H1 (cell line): ENCODE measurements around the gene MBNL2. TPM values are rescaled to one million over a fixed set of nuclear protein-coding genes. Genes with fewer than 3 reads are reported as not detected.

Experiments
- CTCF ChIA-PET: fragments of 300-600 bp; sonication (Branson Sonifier 250); formaldehyde crosslinking; loops from one replicate; lab custom pipeline; 2021; ENCODE audit not compliant: partially characterized antibody; lab: Charles Lee
- POLR2A ChIA-PET: fragments of 300-600 bp; sonication (Branson Sonifier 250); formaldehyde crosslinking; loops from one replicate; lab custom pipeline; 2021; ENCODE audit warnings: inconsistent platforms; ENCODE audit not compliant: partially characterized antibody; lab: Charles Lee
- DNase-seq, 2 experiments: peaks; one replicate each; pipeline versions ENCODE4 v3.0.0 to v3.0.0-alpha.2; 2010 to 2022; ENCODE audit warnings: low spot score in 2 of 2, low read depth in 1 of 2, mixed read lengths in 1 of 2
- FAIRE-seq: peaks from 2 replicates; lab custom pipeline; 2011; peaks lifted over from hg19 to GRCh38; lab: Jason Lieb, UNC
- H2AFZ ChIP-seq: 2 replicates; pipeline ENCODE4 v1.8.1; 2012; ENCODE audit warnings: low read length, inconsistent platforms
- H2AK5ac ChIP-seq: 2 replicates; pipeline ENCODE4 v1.6.1; 2013; ENCODE audit warnings: low read depth, low read length
- H2BK120ac ChIP-seq: replicated peaks from 2 replicates; pipeline ENCODE3; 2013; ENCODE audit warnings: low read depth, low read length, inconsistent platforms
- H2BK12ac ChIP-seq: 2 replicates; pipeline ENCODE4 v1.6.1; 2013; ENCODE audit warnings: low read depth, low read length
- H2BK15ac ChIP-seq: 2 replicates; pipeline ENCODE4 v1.6.1; 2013; ENCODE audit warnings: low read length
- H2BK20ac ChIP-seq: 2 replicates; pipeline ENCODE4 v1.6.1; 2013; ENCODE audit warnings: low read length
- H2BK5ac ChIP-seq: 2 replicates; pipeline ENCODE4 v1.6.1; 2013; ENCODE audit warnings: low read depth, low read length
- H3K14ac ChIP-seq: 2 replicates; pipeline ENCODE4 v1.6.1; 2013; ENCODE audit warnings: inconsistent platforms; ENCODE audit not compliant: insufficient read length
- H3K18ac ChIP-seq: 2 replicates; pipeline ENCODE4 v1.6.1; 2013; ENCODE audit warnings: low read length; ENCODE audit errors: extremely low read depth
- H3K23ac ChIP-seq: 2 replicates; pipeline ENCODE4 v1.6.1; 2013; ENCODE audit warnings: inconsistent platforms; ENCODE audit not compliant: insufficient read length
- H3K23me2 ChIP-seq: 2 replicates; pipeline ENCODE4 v1.6.1; 2013; ENCODE audit warnings: low read depth, low read length
- H3K27ac ChIP-seq: 2 replicates; pipeline ENCODE4 v1.6.1; 2011; ENCODE audit warnings: low read depth, low read length, inconsistent platforms
- H3K27me3 ChIP-seq, 4 experiments: replicated peaks in 1 of 4; 1 replicate in 1 of 4; 2 replicates in 3 of 4; pipeline versions ENCODE4 v1.6.1 to v1.8.1; 2011 to 2013; ENCODE audit warnings: low read length in 3 of 4, mild to moderate bottlenecking in 3 of 4, inconsistent platforms in 2 of 4, mixed read lengths in 2 of 4, moderate library complexity in 1 of 4; ENCODE audit not compliant: control insufficient read depth in 3 of 4, insufficient read depth in 3 of 4; ENCODE audit errors: extremely low read depth in 1 of 4
- H3K36me3 ChIP-seq, 4 experiments: 2 replicates each; pipeline versions ENCODE4 v1.6.1 to v1.8.1; 2011 to 2013; ENCODE audit warnings: mild to moderate bottlenecking in 4 of 4, low read length in 3 of 4, moderate library complexity in 2 of 4, control low read depth in 1 of 4, inconsistent platforms in 1 of 4; ENCODE audit not compliant: insufficient read depth in 4 of 4, control insufficient read depth in 2 of 4
- H3K4ac ChIP-seq: replicated peaks from 2 replicates; pipeline ENCODE3; 2013; ENCODE audit warnings: low read length, low read depth, mixed read lengths, inconsistent platforms; ENCODE audit not compliant: insufficient read length
- H3K4me1 ChIP-seq, 4 experiments: replicated peaks in 1 of 4; 1 replicate in 1 of 4; 2 replicates in 3 of 4; pipeline versions ENCODE4 v1.6.1 to v1.8.1; 2011 to 2013; ENCODE audit warnings: low read length in 3 of 4, inconsistent platforms in 2 of 4, mixed read lengths in 1 of 4; ENCODE audit not compliant: insufficient read depth in 4 of 4, control insufficient read depth in 3 of 4
- H3K4me2 ChIP-seq, 2 experiments: 2 replicates each; pipeline versions ENCODE4 v1.6.1 to v1.8.1; 2011 to 2013; ENCODE audit warnings: low read depth in 2 of 2, low read length in 2 of 2, control low read depth in 1 of 2, inconsistent platforms in 1 of 2, mild to moderate bottlenecking in 1 of 2; ENCODE audit not compliant: insufficient read depth in 1 of 2
- H3K4me3 ChIP-seq, 4 experiments: fragments of 200-600, 300-600 bp in 1 of 4; sonication (generic), shearing (Covaris generic), sonication (Bioruptor Twin) in 1 of 4; 2 replicates each; pipeline versions ENCODE4 v1.5.1 to v1.8.1; 2011 to 2016; ENCODE audit warnings: low read length in 4 of 4, low read depth in 3 of 4, control low read depth in 2 of 4, inconsistent platforms in 2 of 4, mild to moderate bottlenecking in 2 of 4, mixed read lengths in 1 of 4, moderate library complexity in 1 of 4; ENCODE audit not compliant: insufficient read depth in 2 of 4; ENCODE audit errors: extremely low read depth in 1 of 4
- H3K56ac ChIP-seq: replicated peaks from 2 replicates; pipeline ENCODE3; 2013; ENCODE audit warnings: low read depth, mild to moderate bottlenecking, mixed read lengths, low read length, inconsistent platforms; ENCODE audit not compliant: insufficient read length
- H3K79me1 ChIP-seq: 2 replicates; pipeline ENCODE4 v1.6.1; 2013; ENCODE audit warnings: low read depth, low read length, control low read depth
- H3K79me2 ChIP-seq, 2 experiments: 2 replicates each; pipeline versions ENCODE4 v1.6.1 to v1.8.1; 2012 to 2013; ENCODE audit warnings: low read length in 2 of 2, mild to moderate bottlenecking in 2 of 2, inconsistent platforms in 1 of 2; ENCODE audit not compliant: insufficient read depth in 2 of 2, control insufficient read depth in 1 of 2
- H3K9ac ChIP-seq, 4 experiments: replicated peaks in 1 of 4; 1 replicate in 1 of 4; 2 replicates in 3 of 4; pipeline versions ENCODE4 v1.6.1 to v1.8.1; 2011 to 2013; ENCODE audit warnings: low read depth in 3 of 4, low read length in 3 of 4, control low read depth in 2 of 4, mild to moderate bottlenecking in 2 of 4, moderate library complexity in 2 of 4, inconsistent platforms in 1 of 4; ENCODE audit errors: extremely low read depth in 1 of 4
- H3K9me3 ChIP-seq, 2 experiments: 2 replicates each; pipeline versions ENCODE4 v1.6.1 to v1.8.1; 2012 to 2013; ENCODE audit warnings: mild to moderate bottlenecking in 2 of 2, moderate library complexity in 2 of 2, control low read depth in 1 of 2, inconsistent platforms in 1 of 2, low read depth in 1 of 2, low read length in 1 of 2, mixed read lengths in 1 of 2; ENCODE audit not compliant: insufficient read depth in 2 of 2
- H4K20me1 ChIP-seq, 2 experiments: replicated peaks in 1 of 2; 2 replicates each; pipeline versions ENCODE3 to v1.8.1; 2011 to 2013; ENCODE audit warnings: inconsistent platforms in 2 of 2, low read length in 2 of 2, mild to moderate bottlenecking in 1 of 2; ENCODE audit not compliant: insufficient read depth in 2 of 2, control insufficient read depth in 1 of 2
- H4K5ac ChIP-seq: 2 replicates; pipeline ENCODE4 v1.6.1; 2013; ENCODE audit warnings: low read length, low read depth, mixed read lengths, inconsistent platforms; ENCODE audit not compliant: insufficient read length
- H4K8ac ChIP-seq: 2 replicates; pipeline ENCODE4 v1.8.0; 2013; ENCODE audit warnings: mild to moderate bottlenecking, moderate library complexity, low read length, inconsistent platforms; ENCODE audit not compliant: insufficient read depth; ENCODE audit errors: extremely low read depth
- H4K91ac ChIP-seq: replicated peaks from 2 replicates; pipeline ENCODE3; 2013; ENCODE audit warnings: low read length, mixed read lengths, inconsistent platforms; ENCODE audit not compliant: insufficient read length
- ASH2L ChIP-seq: fragments of 200-600, 300-600 bp; sonication (generic); IDR thresholded peaks from one replicate; pipeline ENCODE4 v1.7.1; 2017; ENCODE audit warnings: low read length
- BACH1 ChIP-seq: IDR thresholded peaks from 2 replicates; pipeline ENCODE4 v1.6.1; 2012; ENCODE audit warnings: low read length, improper control_type of control experiment
- BRCA1 ChIP-seq: IDR thresholded peaks from 2 replicates; pipeline ENCODE4 v1.6.1; 2012; ENCODE audit warnings: low read depth, low read length, improper control_type of control experiment
- CEBPB ChIP-seq: IDR thresholded peaks from 2 replicates; pipeline ENCODE4 v1.6.1; 2012; ENCODE audit warnings: low read depth, low read length
- CREB1 ChIP-seq: IDR thresholded peaks from 2 replicates; pipeline ENCODE4 v1.6.1; 2012; ENCODE audit warnings: inconsistent platforms
- EP300 ChIP-seq, 2 experiments: IDR thresholded peaks; 1 replicate in 1 of 2; 2 replicates in 1 of 2; pipeline ENCODE4 v1.6.1; 2011 to 2012; ENCODE audit warnings: low read depth in 2 of 2, low read length in 2 of 2, mild to moderate bottlenecking in 2 of 2, borderline replicate concordance in 1 of 2, inconsistent platforms in 1 of 2, moderate library complexity in 1 of 2
- KDM1A ChIP-seq: fragments of 200-600, 300-600 bp; sonication (generic); IDR thresholded peaks from 2 replicates; pipeline ENCODE4 v1.7.1; 2016; ENCODE audit warnings: mild to moderate bottlenecking, low read length, borderline replicate concordance
- NRF1 ChIP-seq: IDR thresholded peaks from 2 replicates; pipeline ENCODE4 v1.6.1; 2011; ENCODE audit warnings: mild to moderate bottlenecking, low read depth, low read length, improper control_type of control experiment
- PHF8 ChIP-seq: fragments of 200-600 bp; sonication (generic); conservative IDR thresholded peaks from 2 replicates; pipeline ENCODE4 v1.7.1; 2012; ENCODE audit warnings: low read depth, mild to moderate bottlenecking, inconsistent platforms, low read length, moderate library complexity
- POU5F1 ChIP-seq: IDR thresholded peaks from 2 replicates; pipeline ENCODE4 v1.6.1; 2011; ENCODE audit warnings: low read depth, mild to moderate bottlenecking, low read length, moderate library complexity
- RFX5 ChIP-seq: IDR thresholded peaks from 2 replicates; pipeline ENCODE4 v1.6.1; 2011; ENCODE audit warnings: low read depth, low read length, improper control_type of control experiment, borderline replicate concordance
- SIN3A ChIP-seq, 2 experiments: IDR thresholded peaks in 1 of 2; conservative IDR thresholded peaks in 1 of 2; 2 replicates each; pipeline ENCODE4 v1.6.1; 2011 to 2012; ENCODE audit warnings: low read length in 2 of 2, improper control_type of control experiment in 1 of 2, low read depth in 1 of 2, mild to moderate bottlenecking in 1 of 2
- TAF7 ChIP-seq: optimal IDR thresholded peaks from 2 replicates; pipeline ENCODE3; 2011; ENCODE audit warnings: low read depth, mild to moderate bottlenecking, inconsistent platforms, low read length, moderate library complexity, borderline replicate concordance
- TBP ChIP-seq: IDR thresholded peaks from 2 replicates; pipeline ENCODE4 v1.6.1; 2011; ENCODE audit warnings: low read depth, low read length, improper control_type of control experiment
- ZNF274 ChIP-seq: IDR thresholded peaks from 2 replicates; pipeline ENCODE4 v1.7.0; 2012; ENCODE audit warnings: low read length, borderline replicate concordance; ENCODE audit errors: extremely low read depth
- WGBS, 2 experiments: shearing (Covaris generic) in 1 of 2; methylation state at CpG; one replicate each; pipeline versions ENCODE4 v1.1.6 to v1.1.7; 2013 to 2015; ENCODE audit warnings: low lambda C conversion rate in 2 of 2, mixed read lengths in 2 of 2, inconsistent platforms in 1 of 2, low coverage in 1 of 2, missing lambda C conversion rate in 1 of 2; ENCODE audit not compliant: insufficient replicate concordance in 2 of 2, insufficient coverage in 1 of 2, insufficient read length in 1 of 2; ENCODE audit errors: extremely low coverage in 1 of 2, missing lambda C conversion rate in 1 of 2; 5-methylcytosine and 5-hydroxymethylcytosine counted together
- polyA plus RNA-seq, 7 experiments: library from polyadenylated mRNA; depleted of rRNA in 3 of 7; stranded (reverse) in 5 of 7; unstranded in 2 of 7; fragments of >200 nt in 5 of 7; fragments of 200-250 nt in 2 of 7; gene quantifications; 1 replicate in 5 of 7; 2 replicates in 1 of 7; 4 replicates in 1 of 7; pipeline versions ENCODE4 v1.2.1 to v1.2.3, GENCODE V29; 2011 to 2013; ENCODE audit warnings: missing spikeins in 2 of 7, mixed read lengths in 2 of 7
- total RNA-seq: library from RNA; stranded (reverse); fragmentation: NEBNext Ultra II Directional; extraction: Animal tissue kit (Norgen Biotek cat#: 25700); gene quantifications from 2 replicates; pipeline ENCODE4 v1.2.1, GENCODE V29; 2021

The MBNL2 gene
- total and polyA plus RNA-seq, 2 of the 8 experiments (the other 6 are each of a cell fraction or from before 2014, with no cell fraction given) = 1.0 to 2.6 TPM

- no peaks in the 10 kb centered on the region for H3K36me3 ChIP-seq
- CTCF ChIA-PET = interaction anchor here (1.0 to 1.2 kb wide), 2 partner anchors 9 to 87 kb away, joined by 3 to 4 read pairs; no protein-coding TSS in a partner anchor
- no peak overlapping the region for H3K4me3 ChIP-seq
- no peak overlapping the region for H2AFZ ChIP-seq
- H3K79me1 ChIP-seq = no peaks in the 10 kb centered on the region
- H2AK5ac ChIP-seq = no peak overlapping the region; the same call in 1 of the 2 replicates
- H2BK12ac ChIP-seq = no peak overlapping the region; the same call in 1 of the 2 replicates
- no peaks in the 10 kb centered on the region for H4K20me1 ChIP-seq
- H3K4ac ChIP-seq = no peak overlapping the region
- no peak overlapping the region for H3K4me2 ChIP-seq
- no peak overlapping the region for H3K14ac ChIP-seq
- H3K9ac ChIP-seq = no peak overlapping the region
- FAIRE-seq (no peak), DNase-seq (no peak)
- H3K18ac ChIP-seq = no peak overlapping the region
- WGBS, 2 experiments = 88% methylated on average over 6 of the region's 6 CpGs; no CpG with 5 or more reads in 1 of the 2 experiments
- no peak overlapping the region for H2BK120ac ChIP-seq
- H3K23ac ChIP-seq = no peak overlapping the region
- no peak overlapping the region for H4K5ac ChIP-seq
- H2BK5ac ChIP-seq = no peak overlapping the region
- H4K91ac ChIP-seq = no peak overlapping the region
- no peak overlapping the region for H4K8ac ChIP-seq
- no peaks in the 10 kb centered on the region for H3K79me2 ChIP-seq
- POLR2A ChIA-PET = interaction anchor here (0.7 to 1.3 kb wide), 2 partner anchors 9 to 33 kb away, joined by 5 read pairs; no protein-coding TSS in a partner anchor
- no peak overlapping the region for H3K27ac ChIP-seq
- H3K9me3 ChIP-seq = no peaks in the 10 kb centered on the region
- no peak overlapping the region for H2BK20ac ChIP-seq
- H3K56ac ChIP-seq = no peak overlapping the region
- H3K23me2 ChIP-seq = no peaks in the 10 kb centered on the region
- no peak overlapping the region for H2BK15ac ChIP-seq
- no peaks in the 10 kb centered on the region for H3K27me3 ChIP-seq
- H3K4me1 ChIP-seq = peaks cover 3 to 13% (median 10%) of the 10 kb centered on the region in 4 experiments; a peak in 5 of 7 replicates
- TF ChIP-seq KDM1A (no peak), BRCA1 (no peak), NRF1 (no peak), EP300 (IDR thresholded peaks at IDR 0.05; ENCODE audit: borderline replicate concordance in 1 of 2, low read depth in 2 of 2, low read length in 2 of 2) (no peak), TAF7 (no peak), ASH2L (no peak), CREB1 (no peak), RFX5 (no peak), SIN3A (conservative IDR thresholded peaks at IDR 0.05 in 1 of 2, IDR thresholded peaks at IDR 0.05 in 1 of 2; ENCODE audit: low read depth in 1 of 2, low read length in 2 of 2) (no peak), ZNF274 (no peak), TBP (no peak), CEBPB (no peak), POU5F1 (no peak), PHF8 (no peak), BACH1 (no peak)
These were observed 37.3 kb downstream of the MBNL2 start for GRCh38 chr13:97259410-97259797.
